Stimulated activated effector memory CD8-positive, alpha-beta T cell treated with anti-CD3 and anti-CD28 coated beads, Interleukin-12 subunit alpha, Interleukin-12 subunit beta, amount 100 ng/mL, for 72 hours (primary cell): ENCODE measurements around the gene FBXL13.
"Not testable (repeated sequence)": the region's sequence is repeated elsewhere in the genome, so short reads cannot be mapped to it uniquely, and the experiment has no call there.

Experiments
- ATAC-seq: fragments of 150-1000 bp; cut with Tn5 transposase; 2 replicates; pipeline ENCODE4 v1.10.0; 2021
- DNase-seq, 2 donors: peaks; one replicate each; pipeline ENCODE4 v3.0.0; 2021 to 2022; ENCODE audit warnings: low spot score in 2 of 2
- H3K27ac Mint-ChIP-seq: one replicate; pipeline ENCODE4 v1.8.0; 2022; ENCODE audit warnings: mild to moderate bottlenecking, mixed read lengths
- H3K36me3 Mint-ChIP-seq: one replicate; pipeline ENCODE4 v1.8.0; 2022; ENCODE audit warnings: mild to moderate bottlenecking, mixed read lengths
- H3K4me1 Mint-ChIP-seq: one replicate; pipeline ENCODE4 v1.8.0; 2022; ENCODE audit warnings: mixed read lengths
- H3K4me3 Mint-ChIP-seq: one replicate; pipeline ENCODE4 v1.8.0; 2022; ENCODE audit warnings: mild to moderate bottlenecking, mixed read lengths
- H3K9me3 Mint-ChIP-seq: one replicate; pipeline ENCODE4 v1.8.0; 2022; ENCODE audit warnings: mixed read lengths

FBXL13 gene

GRCh38 chr7:102991077-102991539, 83.5 kb downstream of the FBXL13 start:
- no peak for DNase-seq
- no peak overlapping the region for H3K27ac Mint-ChIP-seq

GRCh38 chr7:102990642-102991041, 84.0 kb downstream of the FBXL13 start:
- DNase-seq, result no peak
- Mint-ChIP-seq H3K36me3 (no peaks in the 10 kb centered on the region), H3K27ac (no peak overlapping the region), H3K9me3 (no peaks in the 10 kb centered on the region), H3K4me1 (no peaks in the 10 kb centered on the region), H3K4me3 (no peak overlapping the region)
- ATAC-seq, result no peak

More at GRCh38 chr7:102991077-102991539, 83.5 kb downstream of the FBXL13 start:
- Mint-ChIP-seq H3K36me3 (no peaks in the 10 kb centered on the region), H3K4me3 (no peak overlapping the region), H3K4me1 (no peaks in the 10 kb centered on the region), H3K9me3 (no peaks in the 10 kb centered on the region)
- ATAC-seq, result no peak

GRCh38 chr7:102988631-102989560, 85.7 kb downstream of the FBXL13 start:
- DNase-seq (no peak), ATAC-seq (no peak)
- H3K36me3 Mint-ChIP-seq, result no peaks in the 10 kb centered on the region
- H3K27ac Mint-ChIP-seq, result no peak overlapping the region
- no peaks in the 10 kb centered on the region for H3K9me3 Mint-ChIP-seq
- H3K4me3 Mint-ChIP-seq, result no peak overlapping the region
- H3K4me1 Mint-ChIP-seq, result no peaks in the 10 kb centered on the region

- ATAC-seq (no peak), DNase-seq (no peak)
Observed at GRCh38 chr7:102988088-102988487, 86.5 kb downstream of the FBXL13 start.

GRCh38 chr7:102985176-102985783, 89.3 kb downstream of the FBXL13 start:
- no peaks in the 10 kb centered on the region for H3K36me3 Mint-ChIP-seq
- no peak overlapping the region for H3K4me3 Mint-ChIP-seq
- ATAC-seq (no peak), DNase-seq (no peak)
- no peaks in the 10 kb centered on the region for H3K9me3 Mint-ChIP-seq
- H3K27ac Mint-ChIP-seq, result no peak overlapping the region
- H3K4me1 Mint-ChIP-seq, result no peaks in the 10 kb centered on the region

More at GRCh38 chr7:102988088-102988487, 86.5 kb downstream of the FBXL13 start:
- no peak overlapping the region for H3K27ac Mint-ChIP-seq
- no peaks in the 10 kb centered on the region for H3K9me3 Mint-ChIP-seq
- H3K4me1 Mint-ChIP-seq, result no peaks in the 10 kb centered on the region
- H3K36me3 Mint-ChIP-seq, result no peaks in the 10 kb centered on the region
- no peak overlapping the region for H3K4me3 Mint-ChIP-seq

- Mint-ChIP-seq H3K4me3 (no peak overlapping the region), H3K36me3 (no peaks in the 10 kb centered on the region), H3K9me3 (no peaks in the 10 kb centered on the region), H3K27ac (no peak overlapping the region), H3K4me1 (no peaks in the 10 kb centered on the region)
- ATAC-seq (no peak), DNase-seq (no peak)
Observed at GRCh38 chr7:102983602-102984001, 91.0 kb downstream of the FBXL13 start.

GRCh38 chr7:102982235-102982634, 92.4 kb downstream of the FBXL13 start:
- H3K27ac Mint-ChIP-seq, result no peak overlapping the region
- no peak for DNase-seq
- no peaks in the 10 kb centered on the region for H3K9me3 Mint-ChIP-seq
- ATAC-seq, result no peak
- no peak overlapping the region for H3K4me3 Mint-ChIP-seq
- H3K36me3 Mint-ChIP-seq, result no peaks in the 10 kb centered on the region
- H3K4me1 Mint-ChIP-seq, result no peaks in the 10 kb centered on the region

- no peaks in the 10 kb centered on the region for H3K9me3 Mint-ChIP-seq
- H3K27ac Mint-ChIP-seq, result no peak overlapping the region
- H3K4me1 Mint-ChIP-seq, result no peaks in the 10 kb centered on the region
- H3K36me3 Mint-ChIP-seq, result no peaks in the 10 kb centered on the region
- no peak overlapping the region for H3K4me3 Mint-ChIP-seq
- DNase-seq, result no peak
- no peak for ATAC-seq
Observed at GRCh38 chr7:102981451-102981850, 93.1 kb downstream of the FBXL13 start.

GRCh38 chr7:102979670-102980069, 94.9 kb downstream of the FBXL13 start:
- H3K4me3 Mint-ChIP-seq, result no peak overlapping the region
- no peak overlapping the region for H3K27ac Mint-ChIP-seq
- DNase-seq (no peak), ATAC-seq (no peak)
- H3K4me1 Mint-ChIP-seq, result no peaks in the 10 kb centered on the region
- H3K36me3 Mint-ChIP-seq, result no peaks in the 10 kb centered on the region
- H3K9me3 Mint-ChIP-seq, result no peaks in the 10 kb centered on the region

GRCh38 chr7:102978284-102978683, 96.3 kb downstream of the FBXL13 start:
- no peaks in the 10 kb centered on the region for H3K36me3 Mint-ChIP-seq
- no peak overlapping the region for H3K4me3 Mint-ChIP-seq
- DNase-seq (no peak), ATAC-seq (no peak)
- no peaks in the 10 kb centered on the region for H3K4me1 Mint-ChIP-seq
- no peak overlapping the region for H3K27ac Mint-ChIP-seq
- H3K9me3 Mint-ChIP-seq, result no peaks in the 10 kb centered on the region

GRCh38 chr7:102977586-102977985, 97.0 kb downstream of the FBXL13 start:
- not testable (repeated sequence) for H3K4me3 Mint-ChIP-seq, H3K9me3 Mint-ChIP-seq, H3K36me3 Mint-ChIP-seq, H3K27ac Mint-ChIP-seq, H3K4me1 Mint-ChIP-seq, ATAC-seq, DNase-seq

- Mint-ChIP-seq H3K4me1 (no peaks in the 10 kb centered on the region), H3K36me3 (no peaks in the 10 kb centered on the region), H3K4me3 (no peak overlapping the region), H3K27ac (no peak overlapping the region), H3K9me3 (no peaks in the 10 kb centered on the region)
- ATAC-seq (no peak), DNase-seq (no peak)
Observed at GRCh38 chr7:102976493-102976892, 98.1 kb downstream of the FBXL13 start.

- DNase-seq, result no peak
- Mint-ChIP-seq H3K27ac (no peak overlapping the region), H3K4me1 (no peaks in the 10 kb centered on the region), H3K4me3 (no peak overlapping the region), H3K36me3 (no peaks in the 10 kb centered on the region), H3K9me3 (no peaks in the 10 kb centered on the region)
- ATAC-seq, result no peak
Observed at GRCh38 chr7:102975854-102976253, 98.7 kb downstream of the FBXL13 start.

- H3K27ac Mint-ChIP-seq, result no peak overlapping the region
- DNase-seq (no peak), ATAC-seq (peak; percentile 55)
- no peaks in the 10 kb centered on the region for H3K4me1 Mint-ChIP-seq
- no peak overlapping the region for H3K4me3 Mint-ChIP-seq
- H3K9me3 Mint-ChIP-seq, result no peaks in the 10 kb centered on the region
- H3K36me3 Mint-ChIP-seq, result no peaks in the 10 kb centered on the region
Observed at GRCh38 chr7:102974366-102975236, 100.0 kb downstream of the FBXL13 start.

- Mint-ChIP-seq H3K9me3 (no peaks in the 10 kb centered on the region), H3K4me3 (no peak overlapping the region), H3K36me3 (no peaks in the 10 kb centered on the region), H3K4me1 (no peaks in the 10 kb centered on the region), H3K27ac (no peak overlapping the region)
- DNase-seq (no peak), ATAC-seq (no peak)
Observed at GRCh38 chr7:102973096-102973802, 101.3 kb downstream of the FBXL13 start.
